ENCODE measurements around the gene PIK3CD.

Gene PIK3CD

DNA sequence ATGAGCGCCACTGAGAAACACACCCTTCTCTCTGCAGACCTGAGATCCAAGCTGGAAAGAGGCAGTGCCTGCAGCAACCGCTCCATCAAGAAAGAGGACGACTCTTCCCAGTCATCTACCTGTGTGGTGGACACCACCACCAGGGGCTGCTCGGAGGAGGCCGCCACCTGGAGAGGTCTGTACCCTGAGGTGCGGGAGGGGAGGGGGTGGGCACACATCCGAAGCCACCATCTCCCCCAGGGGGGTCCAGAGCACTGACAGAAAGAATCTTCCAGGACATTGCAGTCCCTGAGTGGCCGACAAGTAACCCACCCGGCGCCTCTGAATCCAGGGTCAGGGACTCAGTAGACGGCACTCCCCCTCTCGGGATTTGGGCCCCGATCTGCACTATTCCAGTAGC lies 39.8 kb upstream of the PIK3CD start:
- Histone ChIP-seq H4K20me1 (ENCODE audit: insufficient read depth, low read length) (no peaks in the 10 kb centered on the region), H3K4me1 (ENCODE audit: insufficient read depth, low read length, severe bottlenecking) (no peaks in the 10 kb centered on the region), H3K9ac (ENCODE audit: low read length) (no peak overlapping the region), H3K27ac (ENCODE audit: low read depth, low read length, poor library complexity, severe bottlenecking) (no peak overlapping the region), H3K4me3 (ENCODE audit: low read depth, low read length, poor library complexity, severe bottlenecking) (no peak overlapping the region), H3K27me3 (ENCODE audit: insufficient read depth, low read length) (no peaks in the 10 kb centered on the region), H3K9me2 (ENCODE audit: low read depth, low read length) (no peaks in the 10 kb centered on the region), H3K36me3 (ENCODE audit: insufficient read depth, low read length) (peaks cover 67% of the 10 kb centered on the region), H3K79me2 (ENCODE audit: insufficient read depth, low read length) (no peaks in the 10 kb centered on the region), H3K9me3 (ENCODE audit: low read length) (no peaks in the 10 kb centered on the region), H3K4me2 (ENCODE audit: low read length) (no peak overlapping the region), H3F3A (ENCODE audit: insufficient read depth, low read length) (no peaks in the 10 kb centered on the region), H2AFZ (ENCODE audit: low read length) (no peak overlapping the region)
- TF ChIP-seq, protein P1, sequence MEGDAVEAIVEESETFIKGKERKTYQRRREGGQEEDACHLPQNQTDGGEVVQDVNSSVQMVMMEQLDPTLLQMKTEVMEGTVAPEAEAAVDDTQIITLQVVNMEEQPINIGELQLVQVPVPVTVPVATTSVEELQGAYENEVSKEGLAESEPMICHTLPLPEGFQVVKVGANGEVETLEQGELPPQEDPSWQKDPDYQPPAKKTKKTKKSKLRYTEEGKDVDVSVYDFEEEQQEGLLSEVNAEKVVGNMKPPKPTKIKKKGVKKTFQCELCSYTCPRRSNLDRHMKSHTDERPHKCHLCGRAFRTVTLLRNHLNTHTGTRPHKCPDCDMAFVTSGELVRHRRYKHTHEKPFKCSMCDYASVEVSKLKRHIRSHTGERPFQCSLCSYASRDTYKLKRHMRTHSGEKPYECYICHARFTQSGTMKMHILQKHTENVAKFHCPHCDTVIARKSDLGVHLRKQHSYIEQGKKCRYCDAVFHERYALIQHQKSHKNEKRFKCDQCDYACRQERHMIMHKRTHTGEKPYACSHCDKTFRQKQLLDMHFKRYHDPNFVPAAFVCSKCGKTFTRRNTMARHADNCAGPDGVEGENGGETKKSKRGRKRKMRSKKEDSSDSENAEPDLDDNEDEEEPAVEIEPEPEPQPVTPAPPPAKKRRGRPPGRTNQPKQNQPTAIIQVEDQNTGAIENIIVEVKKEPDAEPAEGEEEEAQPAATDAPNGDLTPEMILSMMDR (IDR thresholded peaks at IDR 0.05; ENCODE audit: low read length) = no peak
- no peak for TF ChIP-seq EZH2 (IDR thresholded peaks at IDR 0.05; ENCODE audit: borderline replicate concordance, low read length)

DNA sequence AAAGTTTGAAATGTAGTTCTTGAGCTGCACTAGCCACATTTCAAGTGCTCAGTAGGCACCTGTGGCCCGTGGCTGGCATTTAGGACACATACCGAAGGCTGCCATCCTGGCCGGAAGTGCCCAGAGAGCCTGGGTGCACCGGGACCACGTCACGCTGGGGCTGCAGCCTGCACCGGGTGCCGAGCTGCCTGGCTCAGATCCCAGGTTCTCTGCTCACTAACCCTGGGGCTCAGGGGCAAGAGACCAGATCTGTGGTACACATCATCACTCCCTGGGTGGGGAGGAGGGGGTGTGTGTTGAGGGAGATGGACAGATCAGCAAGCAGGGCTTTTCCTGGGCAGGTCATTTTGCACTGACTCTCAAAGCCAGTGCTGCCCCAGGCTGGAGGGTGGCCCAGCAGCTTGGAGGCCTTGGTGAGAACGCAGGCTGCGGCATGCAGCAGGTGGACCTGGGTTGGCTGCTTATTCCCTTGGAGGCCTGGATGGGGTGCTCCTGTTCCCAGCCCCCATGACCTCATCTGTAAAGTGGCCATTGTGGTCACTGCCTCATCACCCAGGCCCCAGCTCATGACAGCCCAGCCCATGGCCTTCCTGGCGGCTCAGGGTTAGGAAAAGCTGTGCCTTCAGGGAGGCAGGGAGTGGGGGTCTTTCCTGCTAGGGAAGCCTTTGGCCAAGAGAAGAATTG lies 39.2 kb upstream of the PIK3CD start:
- Histone ChIP-seq H4K20me1 (ENCODE audit: insufficient read depth, low read length) (no peaks in the 10 kb centered on the region), H2AFZ (ENCODE audit: low read length) (no peak overlapping the region), H3K4me2 (ENCODE audit: low read length) (no peak overlapping the region), H3K4me3 (ENCODE audit: low read depth, low read length, poor library complexity, severe bottlenecking) (no peak overlapping the region), H3K9me3 (ENCODE audit: low read length) (no peaks in the 10 kb centered on the region), H3F3A (ENCODE audit: insufficient read depth, low read length) (no peaks in the 10 kb centered on the region; the same call in 1 of the 2 replicates), H3K36me3 (ENCODE audit: insufficient read depth, low read length) (peaks cover 64% of the 10 kb centered on the region), H3K27me3 (ENCODE audit: insufficient read depth, low read length) (no peaks in the 10 kb centered on the region), H3K79me2 (ENCODE audit: insufficient read depth, low read length) (no peaks in the 10 kb centered on the region), H3K4me1 (ENCODE audit: insufficient read depth, low read length, severe bottlenecking) (no peaks in the 10 kb centered on the region), H3K9ac (ENCODE audit: low read length) (no peak overlapping the region), H3K27ac (ENCODE audit: low read depth, low read length, poor library complexity, severe bottlenecking) (no peak overlapping the region), H3K9me2 (ENCODE audit: low read depth, low read length) (no peaks in the 10 kb centered on the region)
- no peak for TF ChIP-seq EZH2 (IDR thresholded peaks at IDR 0.05; ENCODE audit: borderline replicate concordance, low read length)
- TF ChIP-seq, protein P1 (IDR thresholded peaks at IDR 0.05; ENCODE audit: low read length) = no peak

DNA sequence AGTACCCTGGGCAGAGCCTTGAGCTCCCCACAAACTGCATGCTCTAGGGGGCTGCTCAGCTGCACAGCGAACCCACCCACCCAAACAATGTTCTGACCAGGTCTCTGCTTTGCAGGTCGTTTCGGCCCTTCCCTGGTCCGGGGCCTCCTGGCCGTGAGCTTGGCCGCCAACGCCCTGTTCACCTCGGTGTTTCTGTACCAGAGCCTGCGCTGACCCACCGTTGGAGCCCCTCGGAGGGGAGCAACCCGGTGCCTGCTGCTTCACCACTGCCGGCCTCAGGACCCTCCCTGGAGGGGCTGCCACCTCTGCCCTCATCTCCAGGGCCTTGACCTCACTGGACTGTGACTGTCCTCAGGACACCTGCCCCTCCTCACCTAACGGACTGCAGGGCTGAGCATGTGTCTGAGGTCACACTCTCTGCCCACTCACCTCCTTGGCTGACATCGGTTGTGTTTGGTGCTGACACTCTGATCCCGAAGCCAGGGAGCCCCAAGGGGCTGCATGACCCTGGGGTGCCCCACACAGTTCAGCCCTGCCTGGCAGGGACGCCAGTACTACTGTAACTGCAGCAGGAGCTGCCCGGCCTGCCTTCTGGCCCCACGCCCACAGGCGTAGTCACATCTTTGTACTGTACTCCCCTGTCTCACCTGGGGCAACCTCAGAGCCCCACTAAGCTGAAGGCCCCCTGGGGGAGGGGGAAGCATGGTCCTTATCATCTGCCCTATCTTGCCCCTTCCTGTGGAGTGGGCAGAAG lies 38.5 kb upstream of the PIK3CD start:
- H3K27ac ChIP-seq (ENCODE audit: low read depth, low read length, poor library complexity, severe bottlenecking) = no peak overlapping the region
- H3K27me3 ChIP-seq (ENCODE audit: insufficient read depth, low read length) = 0 out of 2 replicates have a peak, but pooled peaks cover 3% of the 10 kb centered on the region
- H3K9ac ChIP-seq (ENCODE audit: low read length) = no peak overlapping the region
- TF ChIP-seq, protein P1 (IDR thresholded peaks at IDR 0.05; ENCODE audit: low read length) = no peak
- no peak for TF ChIP-seq EZH2 (IDR thresholded peaks at IDR 0.05; ENCODE audit: borderline replicate concordance, low read length)
- H2AFZ ChIP-seq (ENCODE audit: low read length) = no peak overlapping the region
- H3F3A ChIP-seq (ENCODE audit: insufficient read depth, low read length) = no peaks in the 10 kb centered on the region; the same call in 1 of the 2 replicates
- H3K9me3 ChIP-seq (ENCODE audit: low read length) = no peaks in the 10 kb centered on the region
- H3K4me3 ChIP-seq (ENCODE audit: low read depth, low read length, poor library complexity, severe bottlenecking) = no peak overlapping the region
- peaks cover 57% of the 10 kb centered on the region for H3K36me3 ChIP-seq (ENCODE audit: insufficient read depth, low read length)
- no peaks in the 10 kb centered on the region for H3K4me1 ChIP-seq (ENCODE audit: insufficient read depth, low read length, severe bottlenecking)
- H3K79me2 ChIP-seq (ENCODE audit: insufficient read depth, low read length) = no peaks in the 10 kb centered on the region
- no peaks in the 10 kb centered on the region for H4K20me1 ChIP-seq (ENCODE audit: insufficient read depth, low read length)
- no peak overlapping the region for H3K4me2 ChIP-seq (ENCODE audit: low read length)
- H3K9me2 ChIP-seq (ENCODE audit: low read depth, low read length) = no peaks in the 10 kb centered on the region

All from OCI-LY1 (cell line).